Lower leg skin (tissue), 4 donors: ENCODE data around the gene NECTIN1. TPM values are rescaled to one million over a fixed set of nuclear protein-coding genes. Genes with fewer than 3 reads are reported as not detected.

ENCODE experiments used
- DNase-seq, 2 donors: peaks; one replicate each; pipeline ENCODE4 v3.0.0-alpha.2; 2019; ENCODE audit warnings: low spot score in 2 of 2
- H3K4me3 ChIP-seq: fragments of 200-600 bp; sonication (generic); 2 replicates; pipeline ENCODE4 v1.5.1; 2017; ENCODE audit warnings: mild to moderate bottlenecking, low read depth; ENCODE audit not compliant: poor library complexity, severe bottlenecking
- CTCF ChIP-seq, 3 donors: fragments of 450-650 bp; IDR thresholded peaks; one replicate each; pipeline ENCODE4 v1.5.1; 2016; ENCODE audit warnings: antibody characterized with exemption in 3 of 3, mild to moderate bottlenecking in 3 of 3, moderate library complexity in 2 of 3
- POLR2A ChIP-seq, 2 donors: fragments of 450-650 bp; IDR thresholded peaks; one replicate each; pipeline ENCODE4 v1.6.1; 2016 to 2017; ENCODE audit warnings: antibody characterized with exemption in 2 of 2, mild to moderate bottlenecking in 1 of 2, moderate library complexity in 1 of 2
- WGBS, 2 donors: methylation state at CpG; one replicate each; pipeline ENCODE4 v1.1.5; 2018; 5-methylcytosine and 5-hydroxymethylcytosine counted together
- intact Hi-C: fragments of 100-400 bp; cut with DNase I; formaldehyde crosslinking; loops from one replicate; pipeline ENCODE4 v1.15.0; 2023; ENCODE audit warnings: low total_unique reads
- total RNA-seq, 4 donors: library from RNA; depleted of rRNA; stranded (reverse); fragments of >200 nt; gene quantifications; one replicate each; pipeline ENCODE4 v1.1.0, GENCODE V29; 2016

Gene NECTIN1
- total RNA-seq, 4 donors from 2014 or later: 111 to 142 (median 130) TPM

DNA sequence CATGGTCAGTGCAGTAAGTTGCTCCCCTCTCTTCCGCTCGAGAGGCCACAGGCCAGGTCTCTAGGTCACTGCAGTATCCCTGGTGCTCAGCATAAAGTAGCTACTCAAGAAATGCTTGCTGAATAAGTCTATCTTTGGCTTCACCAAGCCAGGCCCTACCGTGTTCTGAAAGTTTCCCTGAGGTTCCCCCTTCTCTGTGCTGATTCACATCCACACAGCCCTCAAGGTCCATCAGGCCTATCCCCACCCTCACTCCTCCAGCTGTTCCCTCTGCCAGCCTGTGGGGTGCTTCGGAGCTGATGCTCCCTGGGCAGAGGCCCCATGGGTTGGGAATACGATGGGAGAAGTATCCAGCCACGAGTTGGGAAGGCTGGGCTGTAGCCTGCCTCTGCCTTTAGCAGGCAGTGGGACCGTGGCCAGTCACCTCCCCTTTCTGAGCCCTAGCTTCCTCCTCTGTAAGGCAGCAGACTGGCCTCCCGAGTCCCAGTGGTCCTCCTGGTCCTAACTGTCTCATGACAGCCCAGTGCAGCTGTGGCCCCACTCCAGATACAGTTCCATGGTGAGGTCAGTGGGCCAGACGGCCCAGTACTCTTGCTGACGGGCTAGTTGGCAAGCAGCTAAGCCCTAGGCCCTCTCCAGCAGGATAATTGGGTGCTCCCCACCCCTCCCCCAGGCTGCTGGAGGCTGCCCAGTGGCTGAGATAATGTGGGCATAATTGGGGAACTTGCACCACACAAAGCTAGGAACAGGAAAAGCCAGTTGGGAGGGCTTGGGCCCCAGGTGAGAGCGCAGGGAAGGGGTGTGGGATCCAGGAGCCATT lies 48.2 kb downstream of the NECTIN1 start:
- H3K4me3 ChIP-seq: no peak overlapping the region
- TF ChIP-seq CTCF (IDR thresholded peaks at IDR 0.05): no peak
- TF ChIP-seq POLR2A (IDR thresholded peaks at IDR 0.05): no peak
- WGBS, 2 donors: 38 to 42% methylated on average over 11 of the region's 11 CpGs
- peak in 1 of 2 donors; percentile 53 for DNase-seq
- intact Hi-C loops: no loop called here

GRCh38 chr11:119679346-119679745 lies 49.7 kb downstream of the NECTIN1 start:
- 93 to 95% methylated on average over 7 of the region's 7 CpGs for whole genome bisulfite sequencing, 2 donors
- TF ChIP-seq POLR2A (IDR thresholded peaks at IDR 0.05) (no peak), CTCF (IDR thresholded peaks at IDR 0.05) (no peak)
- H3K4me3 ChIP-seq: no peak overlapping the region
- intact Hi-C loops: no loop called here
- no peak for DNase-seq

DNA sequence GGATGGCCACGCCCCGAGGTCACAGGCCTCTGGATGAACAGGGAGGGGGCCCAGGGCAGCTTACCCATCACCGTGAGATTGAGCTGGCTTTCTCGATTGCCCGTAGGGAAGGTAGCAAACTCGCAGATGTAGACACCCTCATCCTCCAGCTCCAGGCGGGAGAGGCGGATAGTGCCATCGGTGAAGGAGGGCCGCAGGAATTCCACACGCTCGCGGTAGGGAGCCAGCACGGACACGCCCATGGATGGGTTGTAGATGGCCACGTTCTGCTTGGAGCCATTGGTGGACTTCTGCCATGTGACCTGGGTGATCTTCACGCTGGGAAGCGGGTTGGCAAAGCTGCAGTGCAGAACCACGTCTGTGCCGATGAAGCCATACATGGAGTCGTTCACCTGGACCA lies 50.6 kb downstream of the NECTIN1 start:
- no peak for DNase-seq
- WGBS, 2 donors: 94 to 97% methylated on average over 21 of the region's 21 CpGs
- TF ChIP-seq POLR2A (IDR thresholded peaks at IDR 0.05): no peak
- no peak for TF ChIP-seq CTCF (IDR thresholded peaks at IDR 0.05)
- intact Hi-C loops: no loop called here
- no peak overlapping the region for H3K4me3 ChIP-seq

DNA sequence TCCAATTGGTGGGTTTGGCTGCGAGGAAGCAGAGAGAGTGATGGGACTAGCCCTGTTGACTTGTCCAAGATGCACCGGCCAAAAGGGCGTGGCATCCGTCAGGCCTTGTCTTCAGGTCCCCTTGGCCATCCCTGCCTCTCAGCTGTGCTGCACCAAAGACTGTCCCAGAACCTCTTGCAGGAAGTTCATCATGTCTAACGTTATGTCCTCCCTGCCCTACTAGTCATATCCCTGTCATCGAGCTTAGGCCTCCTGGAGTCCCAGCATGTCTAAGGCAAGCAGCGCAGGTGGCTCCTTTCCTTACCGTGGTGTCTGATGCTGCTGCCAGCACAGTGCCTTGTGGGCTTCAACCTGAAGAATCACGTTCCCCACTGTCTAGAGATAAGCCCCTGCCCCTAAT lies 51.2 kb downstream of the NECTIN1 start:
- 93 to 95% methylated on average over 9 of the region's 9 CpGs for WGBS, 2 donors
- no peak overlapping the region for H3K4me3 ChIP-seq
- TF ChIP-seq POLR2A (IDR thresholded peaks at IDR 0.05): no peak
- TF ChIP-seq CTCF (IDR thresholded peaks at IDR 0.05): no peak
- intact Hi-C loops: no loop called here
- no peak for DNase-seq

- TF ChIP-seq POLR2A (IDR thresholded peaks at IDR 0.05) (no peak), CTCF (IDR thresholded peaks at IDR 0.05) (no peak)
- no peak for DNase-seq
- intact Hi-C loops: no loop called here
These were observed 52.5 kb downstream of the NECTIN1 start for GRCh38 chr11:119676461-119677020.

More at GRCh38 chr11:119676461-119677020, 52.5 kb downstream of the NECTIN1 start:
- 77 to 85% methylated on average over 10 of the region's 10 CpGs for WGBS, 2 donors
- H3K4me3 ChIP-seq: no peak overlapping the region
